OCI-LY3 (cell line): ENCODE data around the gene PHTF1.

Experiments
- H2AFZ ChIP-seq: fragments of 200-600, 300-600 bp; shearing (Covaris generic); 2 replicates; pipeline ENCODE4 v1.6.0; 2014; ENCODE audit warnings: antibody characterized with exemption, low read depth, low read length
- H3K27ac ChIP-seq: fragments of 200-600, 300-600 bp; sonication (generic); 2 replicates; pipeline ENCODE4 v1.5.1; 2014; ENCODE audit warnings: mild to moderate bottlenecking, low read length, moderate library complexity, mixed read lengths
- H3K27me3 ChIP-seq: fragments of 200-600, 300-600 bp; sonication (generic); 2 replicates; pipeline ENCODE4 v1.6.1; 2014; ENCODE audit warnings: low read depth, low read length, mixed read lengths
- H3K36me3 ChIP-seq: fragments of 200-600, 300-600 bp; sonication (generic); replicated peaks from 2 replicates; pipeline ENCODE3; 2014; ENCODE audit warnings: low read depth, low read length, mixed read lengths
- H3K4me1 ChIP-seq: fragments of 300-600, 200-600 bp; sonication (generic); 2 replicates; pipeline ENCODE4 v1.6.1; 2014; ENCODE audit warnings: low read length, mixed read lengths
- H3K4me2 ChIP-seq: fragments of 200-600, 300-600 bp; sonication (generic); 2 replicates; pipeline ENCODE4 v1.6.1; 2014; ENCODE audit warnings: low read length, mixed read lengths
- H3K4me3 ChIP-seq: fragments of 300-600, 200-600 bp; sonication (generic); 2 replicates; pipeline ENCODE4 v1.5.1; 2014; ENCODE audit warnings: antibody characterized with exemption, mild to moderate bottlenecking, low read length, moderate library complexity
- H3K79me2 ChIP-seq: fragments of 300-600, 200-600 bp; shearing (Covaris generic); 2 replicates; pipeline ENCODE4 v1.6.1; 2014; ENCODE audit warnings: mild to moderate bottlenecking, low read length, mixed read lengths
- H3K9ac ChIP-seq: fragments of 300-600, 200-600 bp; shearing (Covaris generic); 2 replicates; pipeline ENCODE4 v1.6.0; 2014; ENCODE audit warnings: mild to moderate bottlenecking, low read length, moderate library complexity
- H3K9me3 ChIP-seq: fragments of 200-600, 300-600 bp; shearing (Covaris generic); 2 replicates; pipeline ENCODE4 v1.6.1; 2014; ENCODE audit warnings: low read length, mixed read lengths; ENCODE audit not compliant: insufficient read depth
- H4K20me1 ChIP-seq: fragments of 200-600, 300-600 bp; sonication (generic); 2 replicates; pipeline ENCODE4 v1.6.1; 2016; ENCODE audit warnings: low read length, mixed read lengths; ENCODE audit not compliant: insufficient read depth
- EZH2phosphoT487 ChIP-seq: fragments of 200-600 bp; shearing (Covaris generic); IDR thresholded peaks from 2 replicates; pipeline ENCODE4 v1.6.1; 2018; ENCODE audit warnings: antibody characterized with exemption, mixed run types, low read depth
- TF ChIP-seq, protein P1 (sequence below): fragments of 200-600, 300-600 bp; sonication (generic); IDR thresholded peaks from 2 replicates; pipeline ENCODE4 v1.5.1; 2014; ENCODE audit warnings: antibody characterized with exemption, low read length, low read depth

The PHTF1 gene

GRCh38 chr1:113747376-113747775, 11.9 kb downstream of the PHTF1 start:
- no peak overlapping the region for H3K4me3 ChIP-seq
- no peaks in the 10 kb centered on the region for H3K79me2 ChIP-seq
- no peak overlapping the region for H3K4me2 ChIP-seq
- TF ChIP-seq EZH2phosphoT487: no peak
- H4K20me1 ChIP-seq: no peaks in the 10 kb centered on the region
- H2AFZ ChIP-seq: no peak overlapping the region
- no peak overlapping the region for H3K27ac ChIP-seq
- H3K9ac ChIP-seq: no peak overlapping the region
- H3K4me1 ChIP-seq: no peaks in the 10 kb centered on the region
- H3K9me3 ChIP-seq: no peaks in the 10 kb centered on the region
- H3K27me3 ChIP-seq: no peaks in the 10 kb centered on the region
- no peaks in the 10 kb centered on the region for H3K36me3 ChIP-seq

DNA sequence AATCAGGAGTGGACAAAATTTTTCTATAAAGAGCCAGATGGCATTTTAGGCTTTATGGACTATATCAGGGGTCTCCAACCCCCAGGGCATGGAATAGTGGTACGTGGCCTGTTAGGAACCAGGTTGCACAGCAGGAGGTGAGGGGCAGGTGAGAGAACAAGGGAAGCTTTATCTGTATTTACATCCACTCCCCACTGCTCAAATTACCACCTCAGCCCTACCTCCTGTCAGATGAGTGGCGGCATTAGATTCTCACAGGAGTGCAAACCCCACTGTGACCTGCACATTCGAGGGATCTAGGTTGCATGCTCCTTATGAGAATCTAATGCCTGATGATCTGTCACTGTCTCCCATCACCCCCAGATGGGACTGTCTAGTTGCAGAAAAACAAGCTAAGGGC, 13.9 kb downstream of the PHTF1 start:
- no peak overlapping the region for H3K4me2 ChIP-seq
- H3K79me2 ChIP-seq: no peaks in the 10 kb centered on the region
- H2AFZ ChIP-seq: no peak overlapping the region
- no peaks in the 10 kb centered on the region for H3K27me3 ChIP-seq
- no peaks in the 10 kb centered on the region for H3K9me3 ChIP-seq
- H3K4me1 ChIP-seq: no peaks in the 10 kb centered on the region
- TF ChIP-seq, protein P1, sequence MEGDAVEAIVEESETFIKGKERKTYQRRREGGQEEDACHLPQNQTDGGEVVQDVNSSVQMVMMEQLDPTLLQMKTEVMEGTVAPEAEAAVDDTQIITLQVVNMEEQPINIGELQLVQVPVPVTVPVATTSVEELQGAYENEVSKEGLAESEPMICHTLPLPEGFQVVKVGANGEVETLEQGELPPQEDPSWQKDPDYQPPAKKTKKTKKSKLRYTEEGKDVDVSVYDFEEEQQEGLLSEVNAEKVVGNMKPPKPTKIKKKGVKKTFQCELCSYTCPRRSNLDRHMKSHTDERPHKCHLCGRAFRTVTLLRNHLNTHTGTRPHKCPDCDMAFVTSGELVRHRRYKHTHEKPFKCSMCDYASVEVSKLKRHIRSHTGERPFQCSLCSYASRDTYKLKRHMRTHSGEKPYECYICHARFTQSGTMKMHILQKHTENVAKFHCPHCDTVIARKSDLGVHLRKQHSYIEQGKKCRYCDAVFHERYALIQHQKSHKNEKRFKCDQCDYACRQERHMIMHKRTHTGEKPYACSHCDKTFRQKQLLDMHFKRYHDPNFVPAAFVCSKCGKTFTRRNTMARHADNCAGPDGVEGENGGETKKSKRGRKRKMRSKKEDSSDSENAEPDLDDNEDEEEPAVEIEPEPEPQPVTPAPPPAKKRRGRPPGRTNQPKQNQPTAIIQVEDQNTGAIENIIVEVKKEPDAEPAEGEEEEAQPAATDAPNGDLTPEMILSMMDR: no peak
- TF ChIP-seq EZH2phosphoT487: no peak
- no peak overlapping the region for H3K9ac ChIP-seq
- H3K36me3 ChIP-seq: no peaks in the 10 kb centered on the region
- H3K27ac ChIP-seq: no peak overlapping the region
- no peak overlapping the region for H3K4me3 ChIP-seq
- no peaks in the 10 kb centered on the region for H4K20me1 ChIP-seq

DNA sequence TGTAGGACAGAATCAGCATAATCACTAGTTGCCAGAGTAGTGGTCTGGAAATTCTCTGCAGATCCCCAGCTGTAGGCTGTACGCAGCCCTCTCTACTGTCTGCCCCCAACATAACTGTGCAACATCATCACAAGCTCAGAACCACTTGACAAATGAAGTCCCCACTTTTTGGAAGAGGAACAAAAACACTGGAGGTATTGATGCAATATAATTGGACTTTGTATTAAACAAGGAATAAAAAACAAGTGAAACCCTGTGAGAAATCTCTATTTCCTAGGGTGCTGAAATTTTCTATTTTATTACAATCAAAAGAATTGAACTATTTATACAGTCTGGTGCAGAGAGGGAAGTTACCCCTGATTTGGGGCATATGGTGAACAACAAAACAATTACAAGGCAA, 15.2 kb downstream of the PHTF1 start:
- H3K4me3 ChIP-seq: no peak overlapping the region
- TF ChIP-seq, protein P1: no peak
- no peak for TF ChIP-seq EZH2phosphoT487
- no peaks in the 10 kb centered on the region for H3K36me3 ChIP-seq
- H3K4me1 ChIP-seq: no peaks in the 10 kb centered on the region
- H3K9ac ChIP-seq: no peak overlapping the region
- H3K79me2 ChIP-seq: no peaks in the 10 kb centered on the region
- no peaks in the 10 kb centered on the region for H3K9me3 ChIP-seq
- no peaks in the 10 kb centered on the region for H3K27me3 ChIP-seq
- H3K27ac ChIP-seq: no peak overlapping the region
- no peak overlapping the region for H2AFZ ChIP-seq
- no peak overlapping the region for H3K4me2 ChIP-seq
- H4K20me1 ChIP-seq: no peaks in the 10 kb centered on the region

DNA sequence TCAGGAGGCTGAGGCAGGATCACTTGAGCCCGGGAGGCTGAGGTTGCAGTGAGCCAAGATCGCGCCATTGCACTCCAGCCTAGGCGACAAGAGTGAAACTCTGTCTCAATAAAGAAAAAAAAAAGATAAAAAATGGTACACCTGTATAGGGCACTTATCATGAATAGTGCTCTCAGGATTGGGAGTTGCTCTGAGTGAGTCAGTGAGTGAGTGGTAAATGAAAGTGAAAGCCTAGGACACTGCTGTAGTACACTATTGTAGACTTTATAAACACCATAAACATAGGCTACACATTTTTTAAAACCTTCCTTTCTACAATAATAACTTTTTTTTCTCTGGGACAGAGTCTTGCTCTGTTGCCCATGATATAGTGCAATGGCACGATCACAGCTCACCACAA, 16.8 kb downstream of the PHTF1 start:
- H3K27ac ChIP-seq: no peak overlapping the region
- H3K27me3 ChIP-seq: no peaks in the 10 kb centered on the region
- no peak overlapping the region for H3K4me3 ChIP-seq
- no peaks in the 10 kb centered on the region for H3K79me2 ChIP-seq
- H3K9me3 ChIP-seq: no peaks in the 10 kb centered on the region
- no peaks in the 10 kb centered on the region for H4K20me1 ChIP-seq
- no peak overlapping the region for H2AFZ ChIP-seq
- no peaks in the 10 kb centered on the region for H3K4me1 ChIP-seq
- H3K9ac ChIP-seq: no peak overlapping the region
- no peaks in the 10 kb centered on the region for H3K36me3 ChIP-seq
- no peak overlapping the region for H3K4me2 ChIP-seq
- TF ChIP-seq, protein P1: no peak
- TF ChIP-seq EZH2phosphoT487: no peak
